HG02610 (cell line): ENCODE measurements around the gene EI24.
"Not testable (repeated sequence)": the region's sequence is repeated elsewhere in the genome, so short reads cannot be mapped to it uniquely, and the experiment has no call there.

Experiments
- ATAC-seq: cut with Tn5 transposase; IDR thresholded peaks from one replicate; pipeline ENCODE4 v1.9.1; 2021; ENCODE audit warnings: mild to moderate bottlenecking, moderate library complexity; ENCODE audit not compliant: unreplicated experiment

The EI24 gene

DNA sequence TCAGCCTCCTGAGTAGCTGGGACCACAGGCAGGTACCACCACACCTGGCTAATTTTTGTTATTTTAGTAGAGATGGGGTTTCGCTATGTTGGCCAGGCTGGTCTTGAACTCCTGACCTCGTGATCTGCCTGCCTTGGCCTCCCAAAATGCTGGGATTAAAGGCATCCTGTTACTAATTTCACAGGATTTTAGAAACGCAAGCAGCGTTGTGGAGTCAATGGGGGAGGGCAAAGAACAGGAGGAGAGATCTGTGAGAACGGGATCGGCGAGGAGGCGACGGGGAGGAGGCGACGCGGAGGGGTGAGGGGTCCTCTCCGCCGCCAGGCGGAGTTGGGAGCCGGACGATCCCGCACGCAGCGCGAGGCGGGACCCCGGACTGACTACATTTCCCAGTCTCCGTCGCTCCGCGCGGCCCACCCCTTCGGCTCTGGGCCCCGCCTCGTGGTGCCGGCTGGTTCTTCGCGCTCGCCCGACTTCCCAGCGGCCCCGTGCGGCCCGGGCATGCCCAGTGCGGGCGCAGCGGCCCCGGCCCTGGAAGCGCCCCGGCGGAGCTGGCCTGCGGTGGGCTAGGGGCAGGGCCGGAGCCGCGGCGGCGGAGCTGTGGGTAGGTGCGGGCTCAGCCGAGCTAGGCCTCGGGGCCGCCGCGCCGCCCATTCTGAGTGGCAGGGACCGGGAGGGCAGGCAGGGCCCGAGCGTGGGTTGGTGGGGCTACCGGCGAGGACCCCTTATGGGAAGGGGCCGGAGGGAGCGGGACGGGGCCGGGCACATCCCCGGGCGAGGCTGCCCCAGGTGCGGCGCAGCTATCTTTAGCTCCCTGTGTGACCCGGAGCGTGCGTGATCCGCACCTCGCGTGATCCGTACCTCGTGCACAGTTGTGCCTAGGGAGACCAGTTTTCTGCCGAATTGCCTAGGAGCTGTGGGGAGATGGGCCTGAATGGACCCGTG is at the start of gene EI24:
Gene EI24, plus strand, starts transcription at position 508 of the 945 bp plus-strand sequence. CDS start 3,051 bp downstream, outside the sequence.
- peak; percentile 96 for ATAC-seq

DNA sequence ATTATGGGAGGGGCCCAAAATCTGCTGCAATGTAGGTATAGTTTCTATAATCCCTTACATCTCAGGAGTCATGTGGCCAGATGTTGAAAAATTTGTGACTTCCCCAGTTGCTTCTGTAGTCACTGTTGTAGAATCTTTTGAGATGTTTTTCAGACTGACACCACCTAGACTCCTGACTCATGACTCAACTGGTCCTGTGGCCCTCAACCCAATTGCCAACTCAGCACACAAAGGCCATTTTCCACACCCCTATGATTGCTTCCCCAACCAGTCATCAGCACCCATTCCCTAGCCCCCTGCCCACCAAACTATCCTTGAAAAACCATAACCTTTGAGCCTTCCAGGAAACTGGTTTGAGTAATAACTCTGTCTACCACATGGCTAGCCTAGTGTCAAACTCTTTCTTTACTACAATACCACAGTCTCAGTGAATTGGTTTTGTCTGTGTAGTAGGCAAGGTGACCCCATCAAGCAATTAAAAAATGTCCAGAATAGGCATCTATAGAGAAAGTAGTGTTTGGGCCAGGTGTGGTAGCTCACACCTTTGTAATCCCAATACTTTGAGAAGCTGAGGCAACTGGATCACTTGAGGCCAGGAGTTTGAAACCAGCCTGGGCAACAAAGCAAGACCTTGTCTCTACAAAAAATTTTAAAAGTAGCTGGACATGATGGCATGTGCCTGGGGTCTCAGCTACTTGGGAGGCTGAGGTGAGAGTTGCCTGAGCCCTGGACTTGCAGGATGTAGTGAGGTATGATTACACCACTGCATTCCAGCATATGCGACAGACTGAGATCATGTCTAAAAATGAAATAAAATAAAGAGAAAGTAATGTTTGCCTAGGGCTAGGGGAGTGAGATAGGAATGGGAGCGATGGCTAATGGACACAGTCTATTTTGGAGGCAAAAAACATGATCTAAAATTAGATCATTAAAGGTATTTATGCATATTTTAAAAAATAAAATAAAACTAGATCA is 49.1 kb upstream of the EI24 start:
- no peak for ATAC-seq

DNA sequence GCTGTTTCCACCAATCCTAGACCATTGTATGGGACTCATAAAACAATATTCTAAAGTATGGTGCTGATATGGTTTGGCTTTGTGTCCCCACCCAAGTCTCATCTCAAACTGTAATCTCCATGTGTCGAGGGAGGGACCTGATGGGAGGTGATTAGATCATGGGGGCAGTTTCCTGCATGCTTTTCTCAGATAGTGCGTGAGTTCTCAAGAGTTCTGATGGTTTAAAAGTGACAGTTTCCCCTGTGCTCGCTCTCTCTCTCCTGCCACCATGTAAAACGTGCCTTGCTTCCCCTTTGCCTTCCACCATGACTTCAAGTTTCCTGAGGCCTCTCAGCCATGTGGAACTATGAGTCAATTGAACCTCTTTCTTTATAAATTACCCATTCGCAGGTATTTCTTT is 44.0 kb upstream of the EI24 start:
- ATAC-seq: no peak

DNA sequence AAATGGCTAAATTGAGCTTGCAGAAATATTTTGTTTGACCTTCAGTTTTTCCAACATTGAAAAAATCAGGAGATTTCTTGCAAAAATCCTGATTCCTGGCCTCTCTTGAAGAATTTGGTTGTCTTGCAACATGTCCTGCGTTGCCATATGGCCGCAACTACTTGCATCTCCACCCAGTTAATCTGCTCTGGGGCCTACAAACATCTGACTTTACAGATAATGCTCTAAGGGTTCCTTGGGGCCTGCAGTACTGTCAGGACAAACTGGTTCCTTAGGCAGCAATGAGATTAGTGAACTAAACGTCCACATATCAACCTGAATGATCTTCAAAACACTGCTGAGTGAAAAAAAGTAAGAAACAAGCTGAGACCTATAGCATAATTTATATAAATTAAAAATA is 36.6 kb upstream of the EI24 start:
- no peak for ATAC-seq

DNA sequence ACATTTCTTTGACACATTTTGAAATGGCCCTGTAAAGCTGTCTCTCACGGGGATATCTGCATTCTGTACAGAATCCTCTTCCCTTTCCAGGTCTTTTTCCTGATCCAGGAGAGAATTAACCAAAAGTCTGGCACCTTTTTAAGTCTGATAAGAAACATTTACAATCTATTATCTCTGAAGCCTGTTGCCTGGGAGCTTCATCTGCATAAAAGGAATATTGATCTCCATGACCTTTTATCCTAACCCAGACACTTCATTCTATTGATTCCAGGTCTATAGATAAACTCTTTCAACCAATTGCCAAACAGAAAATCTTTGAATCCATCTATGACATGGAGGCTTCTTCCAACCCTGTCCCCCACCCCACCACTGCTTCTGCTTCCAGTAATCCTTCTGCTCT is 33.7 kb upstream of the EI24 start:
- ATAC-seq: no peak

DNA sequence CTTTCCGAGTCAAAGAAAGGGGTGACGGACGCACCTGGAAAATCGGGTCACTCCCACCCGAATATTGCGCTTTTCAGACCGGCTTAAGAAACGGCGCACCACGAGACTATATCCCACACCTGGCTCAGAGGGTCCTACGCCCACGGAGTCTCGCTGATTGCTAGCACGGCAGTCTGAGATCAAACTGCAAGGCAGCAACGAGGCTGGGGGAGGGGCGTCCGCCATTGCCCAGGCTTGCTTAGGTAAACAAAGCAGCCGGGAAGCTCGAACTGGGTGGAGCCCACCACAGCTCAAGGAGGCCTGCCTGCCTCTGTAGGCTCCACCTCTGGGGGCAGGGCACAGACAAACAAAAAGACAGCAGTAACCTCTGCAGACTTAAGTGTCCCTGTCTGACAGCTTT is 32.4 kb upstream of the EI24 start:
- ATAC-seq: not testable (repeated sequence)

DNA sequence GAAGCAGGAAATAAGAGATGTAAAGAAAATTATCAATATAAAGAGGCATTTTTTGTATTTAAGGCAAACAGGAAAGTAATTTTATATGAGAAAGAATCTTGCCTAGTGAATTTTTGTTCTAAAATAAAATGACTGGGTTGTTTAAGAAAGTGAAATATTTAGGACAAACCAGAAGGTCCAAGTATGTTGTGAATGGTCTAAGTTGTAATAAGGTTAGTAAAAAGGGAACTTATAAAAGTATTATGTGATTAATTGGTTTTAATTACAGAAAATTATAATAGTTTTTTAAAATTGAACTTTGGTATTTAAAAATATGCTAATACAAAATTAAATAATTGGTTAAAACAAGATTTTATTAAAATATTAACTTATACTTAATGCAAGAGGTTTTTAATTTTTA is 26.6 kb upstream of the EI24 start:
- no peak for ATAC-seq

DNA sequence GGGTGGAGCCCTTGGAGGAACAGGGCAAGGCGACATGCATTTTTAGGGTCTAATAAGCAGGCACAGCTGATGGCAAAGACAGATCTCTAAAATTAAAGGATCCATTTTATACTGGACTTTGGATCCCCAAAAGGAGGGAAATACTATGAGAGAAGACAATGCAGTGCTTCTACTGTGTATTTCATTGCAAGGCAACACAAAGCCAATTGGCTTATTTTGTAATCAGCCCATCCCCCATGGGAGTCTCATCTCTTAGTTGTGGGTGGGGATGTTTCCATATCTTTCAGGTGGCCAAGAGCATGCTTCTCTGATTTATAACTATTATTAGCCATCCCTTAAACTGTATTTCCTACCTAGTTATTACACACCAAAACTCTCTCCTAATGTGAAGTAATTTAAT is 18.5 kb upstream of the EI24 start:
- no peak for ATAC-seq

DNA sequence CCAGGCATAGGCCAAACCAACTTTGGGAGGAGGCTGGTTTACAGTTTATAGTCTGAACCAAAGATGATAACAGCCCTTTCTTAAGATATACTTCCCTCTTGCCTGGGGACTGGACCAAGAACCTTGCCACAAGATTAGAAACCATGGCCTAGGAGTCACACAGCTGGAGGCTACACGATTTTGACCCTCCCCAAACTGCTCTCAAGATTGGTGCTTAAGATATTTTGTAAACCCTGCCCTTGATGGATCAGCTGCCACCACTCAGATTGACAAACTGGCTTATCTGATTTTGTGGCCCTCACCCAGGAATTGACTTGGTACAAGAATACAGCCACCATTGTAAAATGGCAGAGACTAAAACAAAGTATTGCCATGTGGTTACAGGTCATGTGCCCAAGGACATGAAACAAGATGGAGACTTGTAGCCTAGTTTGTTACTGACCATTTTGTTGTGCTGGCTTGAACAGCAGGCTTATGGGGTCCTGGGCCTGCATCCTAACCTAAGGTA is 17.4 kb upstream of the EI24 start:
- no peak for ATAC-seq

DNA sequence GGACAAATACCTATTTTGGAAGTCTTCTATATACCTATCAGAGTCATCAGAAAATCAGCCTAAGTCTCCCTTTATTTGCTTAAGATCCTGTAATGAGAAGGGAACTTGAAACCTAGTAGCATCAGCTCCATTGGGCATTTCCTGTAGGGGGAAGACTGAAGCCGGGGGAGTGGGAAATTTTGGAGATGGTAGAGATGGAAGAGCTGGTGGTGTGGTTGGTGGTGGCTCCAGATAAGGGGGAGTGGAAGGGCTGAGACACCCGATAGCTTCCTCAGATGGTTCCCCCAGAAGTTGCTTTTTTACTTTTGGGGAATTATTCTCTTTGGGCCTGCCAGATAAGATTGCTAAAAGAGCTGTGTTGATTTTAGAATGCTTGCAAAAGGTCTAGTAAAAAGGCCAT is 16.4 kb upstream of the EI24 start:
- ATAC-seq: no peak

DNA sequence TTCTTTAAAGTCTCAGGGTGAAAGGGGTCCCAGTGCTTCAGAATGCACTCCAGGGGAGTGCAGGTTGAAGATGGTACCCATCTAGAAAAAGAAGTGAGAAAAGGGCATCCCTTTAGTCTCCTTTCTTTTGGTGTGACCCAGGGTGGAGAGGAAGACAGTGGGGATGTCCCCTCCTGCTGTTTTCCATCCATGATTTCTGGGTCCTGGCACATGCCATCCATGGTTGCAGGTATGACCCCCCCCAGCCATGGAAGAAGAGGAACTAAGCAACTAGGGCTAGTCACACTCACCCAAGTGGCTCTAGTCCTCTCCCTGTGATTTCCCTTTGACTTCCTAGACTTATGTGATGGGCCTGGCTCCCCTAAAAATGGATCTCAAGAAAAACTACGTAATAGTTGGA is 15.9 kb upstream of the EI24 start:
- ATAC-seq: no peak

DNA sequence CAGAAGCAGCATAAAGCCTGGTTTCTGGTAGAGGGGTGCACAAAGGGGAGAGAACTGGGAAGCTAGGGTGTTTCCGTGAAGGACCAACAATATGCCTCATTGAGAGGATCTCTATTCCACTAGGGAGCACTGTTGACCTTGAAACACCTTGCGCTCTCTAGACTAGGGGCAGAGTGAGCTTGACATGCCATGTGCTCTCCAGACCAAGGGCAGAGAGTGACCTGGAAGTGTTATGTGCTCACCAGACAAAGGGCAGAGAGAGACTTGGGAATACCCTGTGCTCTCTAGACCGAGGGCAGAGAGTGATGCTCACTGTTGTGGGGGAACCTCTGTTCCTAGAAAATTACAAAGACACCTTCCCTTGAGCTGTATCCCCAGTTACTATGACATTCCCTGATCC is 15.2 kb upstream of the EI24 start:
- ATAC-seq: no peak

DNA sequence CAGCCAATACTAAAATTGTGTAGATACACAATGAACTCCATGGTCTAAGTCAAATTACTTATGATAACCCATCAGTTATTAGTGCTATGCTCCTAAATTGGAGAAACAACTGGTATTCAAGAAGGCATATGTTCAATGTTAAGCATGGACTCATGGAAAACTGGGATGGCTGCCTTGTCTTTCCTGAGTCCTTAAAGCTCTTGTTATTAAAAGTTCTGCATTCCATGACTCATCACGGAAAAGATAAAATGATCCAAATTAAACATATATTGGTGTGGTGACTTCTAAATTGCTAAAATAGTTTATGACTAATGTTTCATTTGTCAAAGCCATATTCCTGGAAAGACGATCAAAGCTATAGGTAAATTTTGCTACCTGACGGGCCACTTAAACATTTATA is 9.4 kb upstream of the EI24 start:
- no peak for ATAC-seq

DNA sequence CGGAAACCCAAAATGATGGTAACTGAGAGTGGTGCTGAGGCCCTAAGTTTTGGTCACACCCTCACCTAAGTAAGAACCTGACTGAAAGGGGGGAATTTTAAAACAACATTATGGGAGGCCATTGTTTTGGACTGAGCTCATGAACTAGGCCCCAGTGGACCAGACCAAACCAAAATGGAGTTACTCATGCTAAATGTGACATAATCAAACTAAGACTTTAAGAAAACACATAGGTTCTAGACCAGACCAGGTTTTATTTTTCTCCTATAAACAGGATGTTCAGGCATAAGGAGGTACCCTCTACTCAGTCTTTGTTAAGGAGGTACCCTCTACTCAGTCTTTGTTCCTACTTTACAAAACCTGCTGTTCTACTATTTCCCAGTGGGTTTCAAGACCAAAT is 7.4 kb upstream of the EI24 start:
- no peak for ATAC-seq

DNA sequence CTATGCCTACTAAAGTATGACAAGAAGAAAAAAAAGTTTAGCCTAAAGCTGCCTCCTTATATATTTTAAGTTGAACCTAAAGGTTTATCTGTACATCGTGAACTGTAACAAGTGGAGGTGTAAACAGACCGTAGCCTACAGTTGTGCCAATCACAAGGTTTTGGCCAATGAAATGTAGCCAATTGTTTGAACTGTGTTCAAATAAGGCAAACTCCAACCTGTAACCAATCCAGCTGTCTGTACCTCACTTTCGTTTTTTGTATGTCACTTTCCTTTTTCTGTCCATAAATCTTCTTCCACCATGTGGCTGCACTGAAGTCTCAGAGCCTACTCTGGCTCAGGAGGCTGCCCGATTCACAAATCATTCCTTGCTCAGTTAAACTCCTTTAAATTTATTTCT is 6.8 kb upstream of the EI24 start:
- ATAC-seq: no peak

DNA sequence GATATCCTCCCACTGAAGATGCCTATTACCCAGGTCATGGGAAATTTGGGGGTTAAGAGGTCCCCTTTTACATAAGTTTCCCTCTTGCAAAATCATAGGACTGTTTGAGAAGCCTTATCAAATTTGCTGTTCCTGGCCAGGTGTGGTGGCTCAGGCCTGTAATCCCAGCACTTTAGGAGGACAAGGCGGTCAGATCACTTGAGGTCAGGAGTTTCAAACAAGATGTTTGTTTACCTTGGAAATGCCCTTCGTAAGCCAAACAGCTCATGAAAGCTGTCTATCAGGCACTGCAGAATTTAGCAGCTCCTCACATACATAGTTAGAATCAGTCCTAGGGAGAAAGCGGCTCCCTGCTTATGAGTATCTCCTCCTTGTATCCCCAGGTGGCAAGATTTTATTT is 4.9 kb upstream of the EI24 start:
- ATAC-seq: no peak

DNA sequence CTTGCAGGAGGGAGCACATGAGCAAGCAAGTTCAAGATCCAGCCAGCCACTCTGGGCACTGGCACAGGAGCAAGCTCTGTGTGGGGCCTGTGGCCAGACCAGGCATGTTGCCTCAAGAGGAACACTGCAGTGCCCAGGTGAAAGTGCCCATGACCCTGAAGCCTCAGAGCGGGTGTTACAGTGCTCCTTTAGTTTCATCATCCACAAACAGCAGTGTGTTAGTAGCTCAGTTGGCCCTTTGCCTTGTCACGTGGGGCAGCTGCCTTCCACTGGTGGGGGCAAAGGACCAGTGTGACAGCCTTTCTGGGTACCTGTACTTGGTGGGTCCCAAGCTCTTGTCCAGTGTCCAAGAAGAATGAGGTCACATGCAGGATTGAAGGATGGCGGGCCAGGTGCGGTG is 3.0 kb upstream of the EI24 start:
- no peak for ATAC-seq

DNA sequence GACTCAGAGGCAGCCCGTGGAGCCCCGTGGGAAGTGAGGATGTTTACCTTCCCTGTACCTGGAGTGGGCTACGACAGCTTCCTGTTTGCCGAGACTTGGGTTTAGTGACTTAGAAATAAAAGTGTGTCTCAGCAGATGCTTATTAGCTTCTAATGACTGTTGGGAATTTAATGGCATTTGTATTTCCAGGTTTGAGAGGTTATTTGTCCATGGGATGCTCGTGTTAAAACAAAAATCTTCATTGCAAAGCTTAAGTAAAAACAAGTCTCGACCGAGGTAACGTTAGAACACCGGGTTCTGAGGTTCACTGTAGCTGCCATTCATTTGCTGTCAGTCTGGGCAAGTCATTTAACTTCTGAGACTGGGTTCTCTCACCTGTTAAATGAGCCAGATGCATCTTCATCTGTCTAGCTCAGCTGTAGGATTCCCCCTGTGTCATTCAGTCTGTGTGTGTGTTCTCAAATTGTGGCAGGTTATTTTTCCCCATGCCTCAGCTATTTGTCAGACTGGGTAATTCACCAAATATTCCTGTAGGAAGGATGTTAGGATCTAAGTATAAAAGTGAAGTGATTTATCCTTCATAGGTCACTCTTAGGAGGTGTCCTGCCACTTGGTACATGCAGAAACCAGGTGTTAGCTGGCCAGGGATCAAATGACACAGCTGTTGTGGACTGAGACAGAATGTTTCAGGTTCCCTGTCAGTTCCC is 791 bp downstream of the EI24 start:
- ATAC-seq: peak; percentile 39

DNA sequence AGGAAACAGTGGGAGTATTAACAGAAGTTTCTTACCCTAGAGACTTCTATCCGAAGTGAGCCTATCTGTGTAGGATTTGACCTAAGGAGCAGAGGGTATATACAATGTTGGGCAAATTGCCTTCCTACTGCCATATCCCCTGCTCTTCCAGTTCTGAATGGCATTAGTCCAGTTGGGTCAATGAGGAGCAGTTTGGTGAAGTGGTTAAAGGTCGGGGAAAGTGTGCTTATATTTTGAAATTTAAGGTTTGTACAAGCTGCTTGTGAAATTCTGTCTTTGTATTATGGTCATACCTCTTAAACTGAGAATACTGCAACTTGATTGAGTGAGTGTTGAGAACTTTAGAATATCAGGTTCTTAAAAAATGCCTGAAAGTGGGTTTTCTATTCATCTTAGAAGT is 1.7 kb downstream of the EI24 start:
- no peak for ATAC-seq

DNA sequence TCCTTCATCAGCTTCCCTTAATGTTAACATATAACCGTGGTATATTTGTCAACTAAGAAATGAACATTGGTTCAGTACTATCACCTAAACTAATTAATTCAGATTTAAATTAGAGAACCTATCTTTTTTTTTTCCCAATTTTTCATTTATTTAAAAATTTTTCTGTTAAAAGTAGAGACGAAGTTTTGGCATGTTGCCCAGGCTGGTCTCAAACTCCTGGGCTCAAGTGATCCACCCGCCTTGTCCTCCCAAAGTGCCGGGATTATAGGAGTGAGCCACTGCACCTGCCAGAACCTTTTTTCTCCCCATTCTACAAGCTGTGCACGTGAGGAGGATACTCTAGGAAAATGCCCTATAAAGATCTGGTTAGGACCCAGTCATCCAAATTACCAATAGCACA is 3.6 kb downstream of the EI24 start:
- no peak for ATAC-seq

DNA sequence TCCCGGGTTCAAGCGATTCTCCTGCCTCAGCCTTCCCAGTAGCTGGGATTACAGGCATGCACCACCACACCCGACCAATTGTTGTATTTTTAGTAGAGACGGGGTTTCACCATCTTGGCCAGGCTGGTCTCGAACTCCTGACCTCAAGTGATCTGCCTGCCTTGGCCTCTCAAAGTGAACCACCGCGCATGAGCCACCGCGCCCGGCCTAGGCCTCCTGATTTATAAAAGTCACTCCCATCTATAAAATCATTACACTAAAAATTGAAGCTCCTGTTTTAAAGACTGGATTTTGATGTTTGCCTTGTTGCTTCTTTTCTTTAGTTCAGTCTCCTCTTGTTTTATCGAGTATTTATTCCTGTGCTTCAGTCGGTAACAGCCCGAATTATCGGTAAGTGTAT is 7.9 kb downstream of the EI24 start:
- ATAC-seq: not testable (repeated sequence)
